ENCODE results near the gene FHIT. TPM values are rescaled to one million over a fixed set of nuclear protein-coding genes. Genes with fewer than 3 reads are reported as not detected.

Gene FHIT
- total RNA-seq, 1 experiment from 2014 or later: 20.1 TPM

- Mint-ChIP-seq H3K4me3 (ENCODE audit: unreplicated experiment) (no peak overlapping the region), H3K4me1 (ENCODE audit: insufficient read depth, unreplicated experiment) (peaks cover 14% of the 10 kb centered on the region)
- CTCF ChIA-PET: interaction anchor here (0.6 to 0.9 kb wide), 4 partner anchors 15 to 1932 kb away, joined by 3 to 5 read pairs (median 4); no protein-coding TSS in a partner anchor
Measured at GRCh38 chr3:60573494-60573893, 677.8 kb downstream of the FHIT start.

DNA sequence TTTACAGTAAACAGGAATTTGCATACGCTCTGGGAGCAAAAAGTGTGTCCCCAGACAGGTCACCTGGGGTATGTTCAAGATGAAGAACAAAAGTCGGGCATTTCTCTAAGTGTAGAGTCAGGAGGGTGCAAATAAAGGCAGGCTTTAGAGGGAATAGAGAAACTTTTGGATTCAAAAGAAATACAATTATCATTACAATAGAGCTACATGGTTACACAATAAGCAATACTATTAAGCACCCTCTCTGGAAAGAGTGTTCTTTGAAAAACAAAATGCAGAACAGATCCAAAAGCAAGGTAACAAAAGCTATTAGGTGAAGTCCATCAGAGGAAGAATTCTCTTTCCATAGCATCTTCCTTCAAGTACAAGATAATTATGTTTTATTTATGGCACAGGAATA lies 679.7 kb downstream of the FHIT start:
- ChIA-PET CTCF (no interaction called here), POLR2A (interaction anchor here (0.6 kb wide), 1 partner anchor 590 kb away, joined by 3 read pairs; no protein-coding TSS in a partner anchor)
- no peak for DNase-seq (ENCODE audit: unreplicated experiment)
- Mint-ChIP-seq H3K36me3 (ENCODE audit: insufficient read depth, unreplicated experiment) (peaks cover 5% of the 10 kb centered on the region), H3K4me3 (ENCODE audit: unreplicated experiment) (no peak overlapping the region), H3K4me1 (ENCODE audit: insufficient read depth, unreplicated experiment) (peaks cover 14% of the 10 kb centered on the region), H3K27ac (ENCODE audit: low read depth, unreplicated experiment) (no peak overlapping the region), H3K9me3 (ENCODE audit: unreplicated experiment) (no peaks in the 10 kb centered on the region), H3K27me3 (ENCODE audit: insufficient read depth, unreplicated experiment) (no peaks in the 10 kb centered on the region)
- no peak for TF ChIP-seq CTCF (IDR thresholded peaks at IDR 0.05; ENCODE audit: unreplicated experiment)
- BruUV-seq (replicated peaks): no TSS peak
- intact Hi-C loops (cut with micrococcal nuclease): no loop called here

More at GRCh38 chr3:60573494-60573893, 677.8 kb downstream of the FHIT start:
- Mint-ChIP-seq H3K9me3 (ENCODE audit: unreplicated experiment) (no peaks in the 10 kb centered on the region), H3K27me3 (ENCODE audit: insufficient read depth, unreplicated experiment) (no peaks in the 10 kb centered on the region), H3K36me3 (ENCODE audit: insufficient read depth, unreplicated experiment) (peaks cover 5% of the 10 kb centered on the region), H3K27ac (ENCODE audit: low read depth, unreplicated experiment) (no peak overlapping the region)
- no TSS peak for BruUV-seq (replicated peaks)
- POLR2A ChIA-PET: no interaction called here
- intact Hi-C loops (cut with micrococcal nuclease): no loop called here
- TF ChIP-seq CTCF (IDR thresholded peaks at IDR 0.05; ENCODE audit: unreplicated experiment): no peak
- peak; percentile 48 for DNase-seq (ENCODE audit: unreplicated experiment)

DNA sequence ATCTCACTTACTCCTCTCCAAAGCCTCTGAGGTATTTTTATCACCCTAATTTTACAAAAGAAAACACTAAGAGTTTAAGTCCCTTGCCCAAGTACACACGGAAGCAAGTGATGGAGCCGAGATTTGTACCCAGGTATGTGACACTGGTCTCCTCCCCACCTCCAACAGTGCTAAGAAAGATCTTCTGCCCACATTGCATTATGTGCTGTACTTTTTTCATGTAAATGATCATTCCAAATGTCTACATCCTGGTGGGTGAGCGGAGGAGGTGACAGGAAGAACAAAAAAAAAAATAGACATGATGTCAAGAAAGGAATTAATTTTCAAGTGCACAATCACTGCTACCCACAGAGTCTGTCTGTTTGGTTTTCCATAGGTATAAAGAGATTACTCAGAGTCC lies 694.1 kb downstream of the FHIT start:
- POLR2A ChIA-PET: no interaction called here
- DNase-seq (ENCODE audit: unreplicated experiment): no peak
- CTCF ChIA-PET: no interaction called here
- H3K27me3 Mint-ChIP-seq (ENCODE audit: insufficient read depth, unreplicated experiment): no peaks in the 10 kb centered on the region
- no peak for TF ChIP-seq CTCF (IDR thresholded peaks at IDR 0.05; ENCODE audit: unreplicated experiment)
- intact Hi-C loops (cut with micrococcal nuclease): no loop called here
- H3K27ac Mint-ChIP-seq (ENCODE audit: low read depth, unreplicated experiment): no peak overlapping the region
- peaks cover 10% of the 10 kb centered on the region for H3K4me1 Mint-ChIP-seq (ENCODE audit: insufficient read depth, unreplicated experiment)
- no TSS peak for BruUV-seq (replicated peaks)
- H3K36me3 Mint-ChIP-seq (ENCODE audit: insufficient read depth, unreplicated experiment): no peaks in the 10 kb centered on the region
- H3K4me3 Mint-ChIP-seq (ENCODE audit: unreplicated experiment): no peak overlapping the region
- no peaks in the 10 kb centered on the region for H3K9me3 Mint-ChIP-seq (ENCODE audit: unreplicated experiment)

GRCh38 chr3:60555686-60556354 lies 695.4 kb downstream of the FHIT start:
- POLR2A ChIA-PET: no interaction called here
- peaks cover 10% of the 10 kb centered on the region for H3K4me1 Mint-ChIP-seq (ENCODE audit: insufficient read depth, unreplicated experiment)
- no peak overlapping the region for H3K4me3 Mint-ChIP-seq (ENCODE audit: unreplicated experiment)
- BruUV-seq (replicated peaks): no TSS peak
- no peak overlapping the region for H3K27ac Mint-ChIP-seq (ENCODE audit: low read depth, unreplicated experiment)
- DNase-seq (ENCODE audit: unreplicated experiment): peak; percentile 55
- intact Hi-C loops (cut with micrococcal nuclease): no loop called here
- CTCF ChIA-PET: no interaction called here
- H3K36me3 Mint-ChIP-seq (ENCODE audit: insufficient read depth, unreplicated experiment): no peaks in the 10 kb centered on the region
- no peaks in the 10 kb centered on the region for H3K27me3 Mint-ChIP-seq (ENCODE audit: insufficient read depth, unreplicated experiment)
- H3K9me3 Mint-ChIP-seq (ENCODE audit: unreplicated experiment): no peaks in the 10 kb centered on the region
- TF ChIP-seq CTCF (IDR thresholded peaks at IDR 0.05; ENCODE audit: unreplicated experiment): no peak

Data from MCF 10A (cell line).